K562 (cell line): ENCODE data around the gene SGSM2. TPM values are rescaled to one million over a fixed set of nuclear protein-coding genes. Genes with fewer than 3 reads are reported as not detected.

Source experiments
- CCNT2 ChIP-seq: IDR thresholded peaks from 2 replicates; pipeline ENCODE4 v1.6.1; 2011; ENCODE audit warnings: borderline replicate concordance, low read depth, mild to moderate bottlenecking, moderate library complexity, mixed read lengths, low read length; ENCODE audit not compliant: insufficient read length; ENCODE audit errors: extremely low read depth
- E2F3 ChIP-seq: fragments of 250-450 bp; sonication (Bioruptor Pico); IDR thresholded peaks from 2 replicates; pipeline ENCODE4 v1.4.0; 2020; ENCODE audit warnings: mild to moderate bottlenecking
- HMG20A ChIP-seq: fragments of 450-650 bp; formaldehyde crosslinking; conservative IDR thresholded peaks from 2 replicates; pipeline ENCODE4 v1.4.0; 2020; ENCODE audit warnings: mild to moderate bottlenecking, mixed read lengths
- MEIS2 ChIP-seq: fragments of 450-650 bp; IDR thresholded peaks from 2 replicates; pipeline ENCODE4 v1.6.1; 2014; ENCODE audit warnings: mild to moderate bottlenecking; ENCODE audit not compliant: partially characterized antibody
- NFIX ChIP-seq: fragments of 250-450 bp; sonication (Bioruptor Pico); IDR thresholded peaks from 2 replicates; pipeline ENCODE4 v1.4.0; 2020; ENCODE audit warnings: low read depth, mild to moderate bottlenecking, moderate library complexity
- SP1 ChIP-seq: sonication (generic); formaldehyde crosslinking; IDR thresholded peaks from 2 replicates; pipeline ENCODE4 v1.8.1; 2022; ENCODE audit warnings: mild to moderate bottlenecking, missing genetic modification reagents
- STAG1 ChIP-seq: sonication (generic); formaldehyde crosslinking; IDR thresholded peaks from 2 replicates; pipeline ENCODE4 v1.5.0; 2020; ENCODE audit warnings: missing genetic modification reagents, borderline replicate concordance
- TAF7 ChIP-seq: fragments of 450-650 bp; IDR thresholded peaks from 2 replicates; pipeline ENCODE4 v1.6.1; 2016; ENCODE audit warnings: missing genetic modification characterization, missing compliant biosample characterization
- ZNF347 ChIP-seq: fragments of 450-650 bp; formaldehyde crosslinking; IDR thresholded peaks from 2 replicates; pipeline ENCODE4 v1.4.0; 2020; ENCODE audit warnings: low read depth, mild to moderate bottlenecking, moderate library complexity
- ZNF766 ChIP-seq: fragments of 200-800 bp; sonication (Bioruptor generic); conservative IDR thresholded peaks from 2 replicates; pipeline ENCODE4 v1.6.1; 2016; ENCODE audit warnings: missing genetic modification characterization, missing compliant biosample characterization
- ZNF785 ChIP-seq: fragments of 250-450 bp; sonication (Bioruptor Pico); IDR thresholded peaks from 2 replicates; pipeline ENCODE4 v1.4.0; 2020; ENCODE audit warnings: mild to moderate bottlenecking
- polyA plus RNA-seq, 8 experiments: library from polyadenylated mRNA; depleted of rRNA in 4 of 8; stranded (reverse) in 5 of 8; unstranded in 3 of 8; fragments of >200 nt; fragmentation: Nextera tagmentation in 2 of 8; fragmentation: Illumina TruSeq in 1 of 8; extraction: Ambion mirVana in 2 of 8; extraction: Trizol in 1 of 8; gene quantifications; 2 replicates each; pipeline versions ENCODE4 v1.2.1 to v1.2.3, GENCODE V29; 2011 to 2014; ENCODE audit warnings: inconsistent platforms in 1 of 8, missing spikeins in 1 of 8
- total RNA-seq, 7 experiments: library from RNA; depleted of rRNA in 6 of 7; stranded (reverse); fragments of >200 nt in 6 of 7; fragmentation: Illumina TruSeq in 2 of 7; extraction: Trizol in 2 of 7; gene quantifications; 2 replicates each; pipeline versions ENCODE4 v1.2.1 to v1.2.3, GENCODE V29; 2011 to 2021; ENCODE audit warnings: low replicate concordance in 1 of 7
- TF ChIP-seq, protein P1 (sequence below): fragments of 250-450 bp; sonication (Bioruptor Pico); IDR thresholded peaks from 2 replicates; pipeline ENCODE4 v1.9.0; 2021; ENCODE audit warnings: mild to moderate bottlenecking, inconsistent platforms
- TF ChIP-seq, protein P2 (sequence below): sonication (generic); formaldehyde crosslinking; IDR thresholded peaks from 2 replicates; pipeline ENCODE4 v1.8.0; 2022; ENCODE audit warnings: mild to moderate bottlenecking, low read depth, missing genetic modification reagents
- TF ChIP-seq, protein P3 (sequence below), 2 experiments: IDR thresholded peaks; 2 replicates each; pipeline ENCODE4 v1.6.1; 2011; ENCODE audit warnings: borderline replicate concordance in 1 of 2, control low read depth in 1 of 2, low read depth in 1 of 2, low read length in 1 of 2, mild to moderate bottlenecking in 1 of 2, mixed read lengths in 1 of 2, moderate library complexity in 1 of 2; ENCODE audit not compliant: insufficient read depth in 1 of 2, insufficient read length in 1 of 2, poor library complexity in 1 of 2, severe bottlenecking in 1 of 2; ENCODE audit errors: extremely low read depth in 1 of 2
- TF ChIP-seq, protein P4 (sequence below), 2 experiments: IDR thresholded peaks in 1 of 2; conservative IDR thresholded peaks in 1 of 2; 2 replicates each; pipeline ENCODE4 v1.6.1; 2016; ENCODE audit warnings: low read depth in 2 of 2, mild to moderate bottlenecking in 1 of 2, missing compliant biosample characterization in 1 of 2, missing genetic modification characterization in 1 of 2, moderate library complexity in 1 of 2
- TF ChIP-seq, protein P5 (sequence below): fragments of 250-450 bp; sonication (Bioruptor Pico); IDR thresholded peaks from 2 replicates; pipeline ENCODE4 v1.5.1; 2021; ENCODE audit warnings: mild to moderate bottlenecking
- TF ChIP-seq, protein P6 (sequence below): fragments of 250-450 bp; sonication (Bioruptor Pico); IDR thresholded peaks from 2 replicates; pipeline ENCODE4 v1.9.0; 2021; ENCODE audit warnings: mild to moderate bottlenecking

SGSM2 gene
- total and polyA plus RNA-seq, 9 of the 15 experiments (the other 6 are each of a cell fraction or from before 2014, with no cell fraction given), result 0.20 to 26.3 (median 14.8) TPM

DNA sequence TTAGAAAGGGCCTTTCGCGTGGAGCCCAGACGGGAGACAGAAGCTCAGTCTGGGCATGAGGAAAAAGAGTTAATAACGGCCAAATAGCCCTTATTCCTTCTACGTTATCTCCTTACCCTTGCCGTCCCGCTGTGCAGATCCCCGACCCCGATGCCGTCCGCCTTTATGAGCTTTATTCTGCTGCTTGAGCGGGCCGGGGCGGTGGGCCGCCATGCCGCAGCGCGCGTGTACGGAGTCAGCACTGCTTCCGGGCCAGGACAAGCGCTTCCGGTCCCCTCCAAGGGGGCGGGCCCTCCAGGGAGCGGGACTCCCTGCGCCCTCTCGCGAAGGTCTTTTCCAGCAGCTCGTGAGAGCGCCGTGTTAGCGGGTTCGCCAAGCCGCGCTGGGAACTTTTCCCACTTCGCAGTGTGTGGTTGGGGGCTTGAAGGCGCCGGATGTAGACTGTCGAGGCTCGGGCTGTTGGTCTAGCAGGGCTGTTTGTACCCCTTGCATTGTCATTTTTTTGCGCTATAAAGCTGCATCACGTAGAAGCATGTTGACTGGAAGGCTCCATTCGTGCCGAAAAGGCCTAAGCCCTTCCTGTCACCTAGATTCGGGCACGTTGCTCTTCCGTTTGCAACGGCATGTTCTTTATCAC lies 968 bp upstream of the SGSM2 start, which contains the start of gene TSR1 (continued):
- TF ChIP-seq, protein P1, sequence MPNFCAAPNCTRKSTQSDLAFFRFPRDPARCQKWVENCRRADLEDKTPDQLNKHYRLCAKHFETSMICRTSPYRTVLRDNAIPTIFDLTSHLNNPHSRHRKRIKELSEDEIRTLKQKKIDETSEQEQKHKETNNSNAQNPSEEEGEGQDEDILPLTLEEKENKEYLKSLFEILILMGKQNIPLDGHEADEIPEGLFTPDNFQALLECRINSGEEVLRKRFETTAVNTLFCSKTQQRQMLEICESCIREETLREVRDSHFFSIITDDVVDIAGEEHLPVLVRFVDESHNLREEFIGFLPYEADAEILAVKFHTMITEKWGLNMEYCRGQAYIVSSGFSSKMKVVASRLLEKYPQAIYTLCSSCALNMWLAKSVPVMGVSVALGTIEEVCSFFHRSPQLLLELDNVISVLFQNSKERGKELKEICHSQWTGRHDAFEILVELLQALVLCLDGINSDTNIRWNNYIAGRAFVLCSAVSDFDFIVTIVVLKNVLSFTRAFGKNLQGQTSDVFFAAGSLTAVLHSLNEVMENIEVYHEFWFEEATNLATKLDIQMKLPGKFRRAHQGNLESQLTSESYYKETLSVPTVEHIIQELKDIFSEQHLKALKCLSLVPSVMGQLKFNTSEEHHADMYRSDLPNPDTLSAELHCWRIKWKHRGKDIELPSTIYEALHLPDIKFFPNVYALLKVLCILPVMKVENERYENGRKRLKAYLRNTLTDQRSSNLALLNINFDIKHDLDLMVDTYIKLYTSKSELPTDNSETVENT (CRISPR knock-in tag), result 0 out of 2 replicates have a peak, but pooled peaks have one; percentile 37
- TF ChIP-seq HMG20A (CRISPR knock-in tag), result no peak
- TF ChIP-seq MEIS2, result no peak
- TF ChIP-seq, protein P2, sequence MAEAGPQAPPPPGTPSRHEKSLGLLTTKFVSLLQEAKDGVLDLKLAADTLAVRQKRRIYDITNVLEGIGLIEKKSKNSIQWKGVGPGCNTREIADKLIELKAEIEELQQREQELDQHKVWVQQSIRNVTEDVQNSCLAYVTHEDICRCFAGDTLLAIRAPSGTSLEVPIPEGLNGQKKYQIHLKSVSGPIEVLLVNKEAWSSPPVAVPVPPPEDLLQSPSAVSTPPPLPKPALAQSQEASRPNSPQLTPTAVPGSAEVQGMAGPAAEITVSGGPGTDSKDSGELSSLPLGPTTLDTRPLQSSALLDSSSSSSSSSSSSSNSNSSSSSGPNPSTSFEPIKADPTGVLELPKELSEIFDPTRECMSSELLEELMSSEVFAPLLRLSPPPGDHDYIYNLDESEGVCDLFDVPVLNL, result 0 out of 2 replicates have a peak, but pooled peaks have one; percentile 21
- TF ChIP-seq, protein P3, sequence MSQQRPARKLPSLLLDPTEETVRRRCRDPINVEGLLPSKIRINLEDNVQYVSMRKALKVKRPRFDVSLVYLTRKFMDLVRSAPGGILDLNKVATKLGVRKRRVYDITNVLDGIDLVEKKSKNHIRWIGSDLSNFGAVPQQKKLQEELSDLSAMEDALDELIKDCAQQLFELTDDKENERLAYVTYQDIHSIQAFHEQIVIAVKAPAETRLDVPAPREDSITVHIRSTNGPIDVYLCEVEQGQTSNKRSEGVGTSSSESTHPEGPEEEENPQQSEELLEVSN (IDR thresholded peaks at IDR 0.05; ENCODE audit: borderline replicate concordance in 1 of 2, extremely low read depth in 1 of 2, insufficient read depth in 1 of 2, insufficient read length in 1 of 2, low read depth in 1 of 2, low read length in 1 of 2, poor library complexity in 1 of 2, severe bottlenecking in 1 of 2), result peak; percentile 83 to 92
- TF ChIP-seq E2F3, result no peak
- TF ChIP-seq, protein P4, sequence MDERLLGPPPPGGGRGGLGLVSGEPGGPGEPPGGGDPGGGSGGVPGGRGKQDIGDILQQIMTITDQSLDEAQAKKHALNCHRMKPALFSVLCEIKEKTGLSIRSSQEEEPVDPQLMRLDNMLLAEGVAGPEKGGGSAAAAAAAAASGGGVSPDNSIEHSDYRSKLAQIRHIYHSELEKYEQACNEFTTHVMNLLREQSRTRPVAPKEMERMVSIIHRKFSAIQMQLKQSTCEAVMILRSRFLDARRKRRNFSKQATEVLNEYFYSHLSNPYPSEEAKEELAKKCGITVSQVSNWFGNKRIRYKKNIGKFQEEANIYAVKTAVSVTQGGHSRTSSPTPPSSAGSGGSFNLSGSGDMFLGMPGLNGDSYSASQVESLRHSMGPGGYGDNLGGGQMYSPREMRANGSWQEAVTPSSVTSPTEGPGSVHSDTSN (CRISPR knock-in tag; IDR thresholded peaks at IDR 0.05; ENCODE audit: low read depth), result no peak
- TF ChIP-seq, protein P4 (tag; conservative IDR thresholded peaks at IDR 0.05; ENCODE audit: low read depth), result no peak
- TF ChIP-seq, protein P5, sequence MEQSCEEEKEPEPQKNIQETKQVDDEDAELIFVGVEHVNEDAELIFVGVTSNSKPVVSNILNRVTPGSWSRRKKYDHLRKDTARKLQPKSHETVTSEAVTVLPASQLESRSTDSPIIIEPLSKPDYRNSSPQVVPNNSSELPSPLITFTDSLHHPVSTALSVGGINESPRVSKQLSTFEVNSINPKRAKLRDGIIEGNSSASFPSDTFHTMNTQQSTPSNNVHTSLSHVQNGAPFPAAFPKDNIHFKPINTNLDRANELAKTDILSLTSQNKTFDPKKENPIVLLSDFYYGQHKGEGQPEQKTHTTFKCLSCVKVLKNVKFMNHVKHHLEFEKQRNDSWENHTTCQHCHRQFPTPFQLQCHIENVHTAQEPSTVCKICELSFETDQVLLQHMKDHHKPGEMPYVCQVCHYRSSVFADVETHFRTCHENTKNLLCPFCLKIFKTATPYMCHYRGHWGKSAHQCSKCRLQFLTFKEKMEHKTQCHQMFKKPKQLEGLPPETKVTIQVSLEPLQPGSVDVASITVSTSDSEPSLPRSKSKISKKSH, result no peak
- TF ChIP-seq CCNT2, result peak; percentile 44
- no peak for TF ChIP-seq STAG1 (CRISPR knock-in tag)
- TF ChIP-seq ZNF766 (CRISPR knock-in tag), result no peak; the same call in 1 of the 2 replicates
- TF ChIP-seq ZNF785 (CRISPR knock-in tag), result no peak
- TF ChIP-seq TAF7, result peak; percentile 48
- TF ChIP-seq ZNF347 (CRISPR knock-in tag), result no peak
- no peak for TF ChIP-seq NFIX (CRISPR knock-in tag)
- peak; percentile 83 for TF ChIP-seq SP1
- TF ChIP-seq, protein P6, sequence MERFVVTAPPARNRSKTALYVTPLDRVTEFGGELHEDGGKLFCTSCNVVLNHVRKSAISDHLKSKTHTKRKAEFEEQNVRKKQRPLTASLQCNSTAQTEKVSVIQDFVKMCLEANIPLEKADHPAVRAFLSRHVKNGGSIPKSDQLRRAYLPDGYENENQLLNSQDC (CRISPR knock-in tag), result no peak
